GM12878 (cell line): ENCODE results near the gene KRCC1. TPM values are rescaled to one million over a fixed set of nuclear protein-coding genes. Genes with fewer than 3 reads are reported as not detected.

Experiments used
- ATAC-seq: fragments of 200-7000 bp; cut with Tn5 transposase; 3 replicates; pipeline ENCODE4 v1.9.1; 2020; ENCODE audit warnings: mild to moderate bottlenecking, moderate library complexity
- BruUV-seq: library from RNA; stranded (reverse); fragments of 400-500 nt; replicated peaks from 2 replicates; lab custom pipeline; 2021; lab: Mats Ljungman, UMichigan
- CTCF ChIA-PET: fragments of 300-600 bp; sonication (Branson Sonifier 250); formaldehyde crosslinking; extraction: SDS; loops from one replicate; lab custom pipeline; 2021; ENCODE audit warnings: inconsistent platforms; lab: Yijun Ruan, JAX
- POLR2A ChIA-PET: fragments of 350-600 bp; formaldehyde crosslinking; extraction: SDS; loops from one replicate; lab custom pipeline; 2021; ENCODE audit warnings: inconsistent platforms; lab: Charles Lee
- RAD21 ChIA-PET: fragments of 300-600 bp; sonication (Branson Sonifier 250); formaldehyde crosslinking; loops from one replicate; lab custom pipeline; 2023; ENCODE audit warnings: antibody characterized with exemption; ENCODE audit not compliant: unreplicated experiment; lab: Charles Lee
- SMC1A ChIA-PET: fragments of 300-600 bp; sonication (Branson Sonifier 250); formaldehyde crosslinking; loops from one replicate; lab custom pipeline; 2023; ENCODE audit not compliant: unreplicated experiment, uncharacterized antibody; lab: Charles Lee
- DNase-seq: peaks from one replicate; pipeline ENCODE4 v3.0.0-alpha.2; 2011; ENCODE audit warnings: low read depth, low spot score
- FAIRE-seq: peaks from 3 replicates; lab custom pipeline; 2011; peaks lifted over from hg19 to GRCh38; lab: Jason Lieb, UNC
- H2AFZ ChIP-seq: 2 replicates; pipeline ENCODE4 v1.6.0; 2011; ENCODE audit warnings: low read depth, low read length, control low read depth; ENCODE audit not compliant: control insufficient read depth
- H3K27ac ChIP-seq: 2 replicates; pipeline ENCODE4 v1.5.1; 2011; ENCODE audit warnings: control low read depth; ENCODE audit not compliant: control insufficient read depth, insufficient read depth
- H3K27me3 ChIP-seq, 2 experiments: replicated peaks in 1 of 2; 2 replicates each; pipeline versions ENCODE4 v1.6.0 to v1.6.1; 2011; ENCODE audit warnings: low read length in 1 of 2; ENCODE audit not compliant: control insufficient read depth in 2 of 2, insufficient read depth in 2 of 2
- H3K36me3 ChIP-seq, 2 experiments: 2 replicates each; pipeline ENCODE4 v1.5.1; 2011; ENCODE audit warnings: low read length in 1 of 2; ENCODE audit not compliant: control insufficient read depth in 2 of 2, insufficient read depth in 2 of 2
- H3K4me1 ChIP-seq: 2 replicates; pipeline ENCODE4 v1.6.1; 2011; ENCODE audit warnings: mild to moderate bottlenecking, low read length, moderate library complexity, mixed read lengths; ENCODE audit not compliant: control insufficient read depth, insufficient read depth
- H3K4me2 ChIP-seq: 2 replicates; pipeline ENCODE4 v1.6.0; 2011; ENCODE audit warnings: control low read depth; ENCODE audit not compliant: control insufficient read depth, insufficient read depth
- H3K4me3 ChIP-seq: fragments of 200-600 bp; sonication (generic); 2 replicates; pipeline ENCODE4 v1.5.1; 2016
- H3K79me2 ChIP-seq: 2 replicates; pipeline ENCODE4 v1.6.0; 2011; ENCODE audit warnings: low read length; ENCODE audit not compliant: control insufficient read depth, insufficient read depth
- H3K9ac ChIP-seq: 2 replicates; pipeline ENCODE4 v1.8.0; 2011; ENCODE audit warnings: low read length, control low read depth, mixed read lengths; ENCODE audit not compliant: control insufficient read depth, insufficient read depth
- H3K9me3 ChIP-seq: replicated peaks from 3 replicates; pipeline ENCODE4 v1.5.1; 2011; ENCODE audit warnings: mild to moderate bottlenecking, low read length; ENCODE audit not compliant: control insufficient read depth, insufficient read depth
- H4K20me1 ChIP-seq: 2 replicates; pipeline ENCODE4 v1.6.0; 2011; ENCODE audit not compliant: control insufficient read depth, insufficient read depth
- BACH1 ChIP-seq: fragments of 450-650 bp; IDR thresholded peaks from 2 replicates; pipeline ENCODE4 v1.6.1; 2017; ENCODE audit warnings: mild to moderate bottlenecking, borderline replicate concordance
- CEBPB ChIP-seq, 2 experiments: fragments of 150-350 bp in 1 of 2; IDR thresholded peaks; 2 replicates each; pipeline ENCODE4 v1.6.1; 2012 to 2014; ENCODE audit warnings: low read depth in 2 of 2, low read length in 2 of 2, borderline replicate concordance in 1 of 2, inconsistent platforms in 1 of 2
- ELK1 ChIP-seq: IDR thresholded peaks from 2 replicates; pipeline ENCODE4 v1.6.1; 2012; ENCODE audit warnings: low read depth, low read length, improper control_type of control experiment
- GATAD2B ChIP-seq: fragments of 450-650 bp; conservative IDR thresholded peaks from 2 replicates; pipeline ENCODE4 v1.6.1; 2017; ENCODE audit warnings: low read depth, mild to moderate bottlenecking, moderate library complexity
- HDAC2 ChIP-seq: fragments of 200-600 bp; sonication (generic); IDR thresholded peaks from 2 replicates; pipeline ENCODE4 v1.6.1; 2017
- IKZF1 ChIP-seq: fragments of 450-650 bp; conservative IDR thresholded peaks from 2 replicates; pipeline ENCODE4 v1.6.1; 2017; ENCODE audit warnings: antibody characterized with exemption, mild to moderate bottlenecking
- IRF5 ChIP-seq: fragments of 450-650 bp; IDR thresholded peaks from 2 replicates; pipeline ENCODE4 v1.6.1; 2017; ENCODE audit warnings: borderline replicate concordance
- KAT2A ChIP-seq: conservative IDR thresholded peaks from 2 replicates; pipeline ENCODE4 v1.6.1; 2011; ENCODE audit warnings: low read depth, low read length; ENCODE audit not compliant: control insufficient read depth
- MAX ChIP-seq: IDR thresholded peaks from 2 replicates; pipeline ENCODE4 v1.6.1; 2012; ENCODE audit warnings: low read depth, low read length, improper control_type of control experiment
- MXI1 ChIP-seq: fragments of 150-350 bp; IDR thresholded peaks from 2 replicates; pipeline ENCODE4 v1.6.1; 2011; ENCODE audit warnings: low read depth, mild to moderate bottlenecking, inconsistent platforms, low read length, improper control_type of control experiment
- RELA ChIP-seq: fragments of 450-650 bp; IDR thresholded peaks from 2 replicates; pipeline ENCODE4 v1.8.0; 2014; ENCODE audit warnings: borderline replicate concordance; ENCODE audit not compliant: partially characterized antibody
- SMAD1 ChIP-seq: fragments of 450-650 bp; IDR thresholded peaks from 2 replicates; pipeline ENCODE4 v1.6.1; 2018; ENCODE audit warnings: mild to moderate bottlenecking, low read depth; ENCODE audit not compliant: partially characterized antibody
- SMC3 ChIP-seq: IDR thresholded peaks from 2 replicates; pipeline ENCODE4 v1.6.1; 2011; ENCODE audit warnings: low read length, improper control_type of control experiment, borderline replicate concordance
- STAT3 ChIP-seq: IDR thresholded peaks from 2 replicates; pipeline ENCODE4 v1.6.1; 2011; ENCODE audit warnings: low read depth, low read length, improper control_type of control experiment
- WRNIP1 ChIP-seq: IDR thresholded peaks from 2 replicates; pipeline ENCODE4 v1.6.1; 2011; ENCODE audit warnings: low read depth, low read length, improper control_type of control experiment, borderline replicate concordance
- ZSCAN29 ChIP-seq: fragments of 450-650 bp; IDR thresholded peaks from 2 replicates; pipeline ENCODE4 v1.6.1; 2017; ENCODE audit warnings: mild to moderate bottlenecking, moderate library complexity
- ZZZ3 ChIP-seq: IDR thresholded peaks from 2 replicates; pipeline ENCODE4 v1.6.1; 2011; ENCODE audit warnings: low read depth; ENCODE audit not compliant: control insufficient read depth, insufficient read length
- WGBS: methylation state at CpG from one replicate; pipeline ENCODE4 v1.1.6; 2016; ENCODE audit warnings: low lambda C conversion rate; ENCODE audit not compliant: insufficient replicate concordance, insufficient coverage; ENCODE audit errors: missing lambda C conversion rate; 5-methylcytosine and 5-hydroxymethylcytosine counted together
- in situ Hi-C: fragments of 300-500 bp; cut with MboI; formaldehyde crosslinking; loops from 9 replicates; pipeline ENCODE4 v1.14.3; 2018; ENCODE audit warnings: mixed read lengths
- intact Hi-C: fragments of 100-400 bp; cut with micrococcal nuclease; formaldehyde crosslinking; loops from one replicate; pipeline ENCODE4 v1.14.2; 2022; ENCODE audit not compliant: unreplicated experiment
- polyA plus RNA-seq, 11 experiments: library from polyadenylated mRNA; depleted of rRNA in 4 of 11; unstranded in 6 of 11; stranded (reverse) in 5 of 11; fragments of >200 nt; fragmentation: Nextera tagmentation in 4 of 11; fragmentation: Illumina TruSeq in 1 of 11; extraction: Ambion mirVana in 4 of 11; extraction: Trizol in 1 of 11; gene quantifications; 1 replicate in 1 of 11; 2 replicates in 10 of 11; pipeline versions ENCODE4 v1.2.1 to v1.2.3, GENCODE V29; 2011 to 2016; ENCODE audit warnings: inconsistent platforms in 2 of 11, missing spikeins in 2 of 11, low read depth in 1 of 11
- total RNA-seq, 4 experiments: library from RNA; depleted of rRNA in 3 of 4; stranded (reverse); fragments of >200 nt in 3 of 4; fragmentation: Illumina TruSeq in 1 of 4; extraction: Trizol in 1 of 4; gene quantifications; 2 replicates each; pipeline versions ENCODE4 v1.2.1 to v1.2.3, GENCODE V29; 2013 to 2021
- TF ChIP-seq, protein P1 (sequence below), 3 experiments: IDR thresholded peaks in 2 of 3; conservative IDR thresholded peaks in 1 of 3; 2 replicates each; pipeline ENCODE4 v1.5.1; 2011; ENCODE audit warnings: low read depth in 3 of 3, low read length in 3 of 3, mild to moderate bottlenecking in 3 of 3, control low read depth in 2 of 3, moderate library complexity in 2 of 3, inconsistent platforms in 1 of 3, mixed read lengths in 1 of 3; ENCODE audit not compliant: control insufficient read depth in 2 of 3, insufficient read depth in 1 of 3; ENCODE audit errors: extremely low read depth in 1 of 3

The KRCC1 gene
- total and polyA plus RNA-seq, 10 of the 15 experiments (the other 5 are each of a cell fraction or from before 2014, with no cell fraction given) = 3.8 to 27.2 (median 12.5) TPM

DNA sequence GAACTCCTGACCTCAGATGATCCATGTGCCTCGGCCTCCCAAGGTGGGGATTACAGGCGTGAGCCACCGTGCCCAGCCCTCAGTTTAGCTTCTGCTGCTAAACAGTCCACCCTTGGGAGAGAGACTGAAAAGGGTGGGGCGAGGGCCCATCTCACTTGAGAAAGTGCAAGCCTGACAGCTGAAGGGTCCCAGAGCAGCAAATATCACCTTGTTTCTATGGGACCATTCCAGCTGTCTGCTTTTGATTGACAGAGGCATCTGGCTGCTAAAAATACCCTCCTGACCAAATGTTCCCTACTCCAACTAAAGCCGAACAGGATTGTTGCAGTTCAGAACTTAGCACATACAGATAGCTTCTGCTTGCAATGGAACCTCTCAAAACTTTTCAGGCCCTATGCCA is 11.6 kb upstream of the KRCC1 start (continued):
- TF ChIP-seq, protein P1, sequence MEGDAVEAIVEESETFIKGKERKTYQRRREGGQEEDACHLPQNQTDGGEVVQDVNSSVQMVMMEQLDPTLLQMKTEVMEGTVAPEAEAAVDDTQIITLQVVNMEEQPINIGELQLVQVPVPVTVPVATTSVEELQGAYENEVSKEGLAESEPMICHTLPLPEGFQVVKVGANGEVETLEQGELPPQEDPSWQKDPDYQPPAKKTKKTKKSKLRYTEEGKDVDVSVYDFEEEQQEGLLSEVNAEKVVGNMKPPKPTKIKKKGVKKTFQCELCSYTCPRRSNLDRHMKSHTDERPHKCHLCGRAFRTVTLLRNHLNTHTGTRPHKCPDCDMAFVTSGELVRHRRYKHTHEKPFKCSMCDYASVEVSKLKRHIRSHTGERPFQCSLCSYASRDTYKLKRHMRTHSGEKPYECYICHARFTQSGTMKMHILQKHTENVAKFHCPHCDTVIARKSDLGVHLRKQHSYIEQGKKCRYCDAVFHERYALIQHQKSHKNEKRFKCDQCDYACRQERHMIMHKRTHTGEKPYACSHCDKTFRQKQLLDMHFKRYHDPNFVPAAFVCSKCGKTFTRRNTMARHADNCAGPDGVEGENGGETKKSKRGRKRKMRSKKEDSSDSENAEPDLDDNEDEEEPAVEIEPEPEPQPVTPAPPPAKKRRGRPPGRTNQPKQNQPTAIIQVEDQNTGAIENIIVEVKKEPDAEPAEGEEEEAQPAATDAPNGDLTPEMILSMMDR (IDR thresholded peaks at IDR 0.05 in 2 of 3, conservative IDR thresholded peaks at IDR 0.05 in 1 of 3; ENCODE audit: control insufficient read depth in 2 of 3, extremely low read depth in 1 of 3, insufficient read depth in 1 of 3, low read depth in 3 of 3, low read length in 3 of 3) = no peak
- TF ChIP-seq GATAD2B (no peak), ZZZ3 (no peak), CEBPB (IDR thresholded peaks at IDR 0.05; ENCODE audit: borderline replicate concordance in 1 of 2, low read depth in 2 of 2, low read length in 2 of 2) (no peak), IKZF1 (no peak), KAT2A (no peak), WRNIP1 (no peak), SMAD1 (no peak), BACH1 (no peak)

DNA sequence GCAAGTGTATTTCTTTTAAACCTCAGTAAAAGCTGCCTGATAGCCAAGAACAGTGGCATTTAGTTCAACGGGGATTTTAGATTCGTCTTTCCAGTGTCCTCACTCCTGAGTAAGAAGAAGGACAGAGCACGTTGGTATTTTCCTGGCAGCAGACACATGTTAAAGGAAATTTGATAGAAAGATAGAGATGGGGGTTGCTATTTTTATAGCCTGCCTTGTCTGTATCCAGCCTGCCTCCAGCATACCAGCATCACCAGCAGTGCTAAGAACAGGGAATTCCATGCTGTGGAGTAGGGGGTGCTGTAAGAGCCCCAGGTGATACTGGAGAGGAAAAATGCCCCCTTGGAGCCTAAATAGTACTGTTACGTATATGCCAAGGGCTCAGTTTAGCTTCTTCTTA is 11.0 kb upstream of the KRCC1 start:
- RAD21 ChIA-PET = no interaction called here
- DNase-seq (no peak), ATAC-seq (no peak), FAIRE-seq (no peak)
- Histone ChIP-seq H3K9ac (no peak overlapping the region), H3K36me3 (no peaks in the 10 kb centered on the region), H3K27me3 (no peaks in the 10 kb centered on the region), H3K4me2 (no peak overlapping the region), H3K79me2 (no peaks in the 10 kb centered on the region), H2AFZ (no peak overlapping the region), H3K9me3 (no peaks in the 10 kb centered on the region), H3K27ac (no peak overlapping the region), H3K4me3 (no peak overlapping the region), H4K20me1 (no peaks in the 10 kb centered on the region), H3K4me1 (no peaks in the 10 kb centered on the region)
- WGBS = 27% methylated on average over 4 of the region's 4 CpGs
- POLR2A ChIA-PET = no interaction called here
- BruUV-seq = no TSS peak
- SMC1A ChIA-PET = interaction anchor here (1.0 kb wide), 1 partner anchor 93 kb away, joined by 4 read pairs; no protein-coding TSS in a partner anchor
- in situ Hi-C loops = loop anchor here (25.0 kb wide), 1 partner anchor 596 kb away; no protein-coding TSS in a partner anchor
- intact Hi-C loops = no loop called here
- CTCF ChIA-PET = interaction anchor here (1.1 to 1.7 kb wide), 3 partner anchors 9 to 68 kb away, joined by 3 to 4 read pairs (median 4); no protein-coding TSS in a partner anchor
- no peak for TF ChIP-seq RELA
- TF ChIP-seq MAX = no peak
- TF ChIP-seq ZSCAN29 = no peak
- no peak for TF ChIP-seq IRF5
- TF ChIP-seq HDAC2 = no peak
- TF ChIP-seq WRNIP1 = no peak
- no peak for TF ChIP-seq MXI1
- no peak for TF ChIP-seq STAT3
- TF ChIP-seq ELK1 = no peak
- TF ChIP-seq SMC3 = no peak
